HG02981 (cell line): ENCODE results near the gene ADAM23.
"Not testable (repeated sequence)": the region's sequence is repeated elsewhere in the genome, so short reads cannot be mapped to it uniquely, and the experiment has no call there.

Experiments
- ATAC-seq: cut with Tn5 transposase; IDR thresholded peaks from one replicate; pipeline ENCODE4 v1.9.1; 2021; ENCODE audit warnings: mild to moderate bottlenecking, moderate library complexity; ENCODE audit not compliant: unreplicated experiment

ADAM23 gene

GRCh38 chr2:206442833-206443734 is at the start of gene ADAM23:
Gene ADAM23, plus strand, starts transcription at chr2:206443532. Its CDS starts 335 bp downstream, at chr2:206443867.
- ATAC-seq: peak; percentile 41

- ATAC-seq: no peak
Observed at GRCh38 chr2:206396211-206396610, 47.1 kb upstream of the ADAM23 start.

- ATAC-seq: not testable (repeated sequence)
Observed at GRCh38 chr2:206402956-206403569, 40.3 kb upstream of the ADAM23 start.

GRCh38 chr2:206408323-206409320 is 34.7 kb upstream of the ADAM23 start:
- ATAC-seq: peak; percentile 85

- no peak for ATAC-seq
Observed at GRCh38 chr2:206410714-206411113, 32.6 kb upstream of the ADAM23 start.

- ATAC-seq: no peak
Observed at GRCh38 chr2:206415618-206416243, 27.6 kb upstream of the ADAM23 start.

- no peak for ATAC-seq
Observed at GRCh38 chr2:206418968-206419367, 24.4 kb upstream of the ADAM23 start.

GRCh38 chr2:206420721-206421120 is 22.6 kb upstream of the ADAM23 start:
- ATAC-seq: no peak

GRCh38 chr2:206422493-206422892 is 20.8 kb upstream of the ADAM23 start:
- no peak for ATAC-seq

GRCh38 chr2:206423147-206423546 is 20.2 kb upstream of the ADAM23 start:
- ATAC-seq: no peak

- ATAC-seq: no peak
Observed at GRCh38 chr2:206424134-206424533, 19.2 kb upstream of the ADAM23 start.

GRCh38 chr2:206428783-206429182 is 14.5 kb upstream of the ADAM23 start:
- ATAC-seq: no peak

- ATAC-seq: no peak
Observed at GRCh38 chr2:206430452-206430851, 12.9 kb upstream of the ADAM23 start.

GRCh38 chr2:206431439-206431838 is 11.9 kb upstream of the ADAM23 start:
- no peak for ATAC-seq

GRCh38 chr2:206432193-206433082 is 10.9 kb upstream of the ADAM23 start:
- ATAC-seq: no peak

GRCh38 chr2:206433190-206433589 is 10.1 kb upstream of the ADAM23 start:
- no peak for ATAC-seq

GRCh38 chr2:206433686-206434085 is 9.6 kb upstream of the ADAM23 start:
- no peak for ATAC-seq

GRCh38 chr2:206435742-206436141 is 7.6 kb upstream of the ADAM23 start:
- ATAC-seq: no peak

GRCh38 chr2:206438196-206438724 is 5.1 kb upstream of the ADAM23 start:
- ATAC-seq: no peak
